ENCODE measurements around the gene JAKMIP3. TPM values are rescaled to one million over a fixed set of nuclear protein-coding genes. Genes with fewer than 3 reads are reported as not detected.

JAKMIP3 gene
- total RNA-seq, 1 experiment from 2014 or later, result 0.81 TPM

- no peak for DNase-seq (ENCODE audit: low spot score)
These were observed 44.4 kb downstream of the JAKMIP3 start for GRCh38 chr10:132110111-132110521.

GRCh38 chr10:132110713-132111112, 45.0 kb downstream of the JAKMIP3 start:
- no peak for DNase-seq (ENCODE audit: low spot score)

- no peak for DNase-seq (ENCODE audit: low spot score)
These were observed 45.5 kb downstream of the JAKMIP3 start for GRCh38 chr10:132111121-132111731.

- no peak for DNase-seq (ENCODE audit: low spot score)
These were observed 46.2 kb downstream of the JAKMIP3 start for GRCh38 chr10:132111871-132112341.

GRCh38 chr10:132112611-132113010, 46.9 kb downstream of the JAKMIP3 start:
- no peak for DNase-seq (ENCODE audit: low spot score)

GRCh38 chr10:132113206-132113605, 47.5 kb downstream of the JAKMIP3 start:
- DNase-seq (ENCODE audit: low spot score), result no peak

- no peak for DNase-seq (ENCODE audit: low spot score)
These were observed 48.1 kb downstream of the JAKMIP3 start for GRCh38 chr10:132113766-132114365.

GRCh38 chr10:132114953-132115520, 49.3 kb downstream of the JAKMIP3 start:
- no peak for DNase-seq (ENCODE audit: low spot score)

Other genes with a start within 250 kb of the JAKMIP3 start
- 33.2 and 36.9 TPM in 2 replicates for gene PPP2R2D, start 164.9 kb upstream of the JAKMIP3 start, total RNA-seq (2014; rRNA removed; shearing (Covaris generic))
- gene BNIP3, start 84.0 kb upstream of the JAKMIP3 start, total RNA-seq (2014; rRNA removed; shearing (Covaris generic)), result 192 and 240 TPM in 2 replicates
- gene DPYSL4, start 121.0 kb downstream of the JAKMIP3 start, total RNA-seq (2014; rRNA removed; shearing (Covaris generic)), result 18.0 and 19.6 TPM in 2 replicates
- gene STK32C, start 242.0 kb downstream of the JAKMIP3 start, total RNA-seq (2014; rRNA removed; shearing (Covaris generic)), result 13.8 and 22.2 TPM in 2 replicates